CD14-positive monocyte (primary cell): ENCODE data around the gene ZNF302. TPM values are rescaled to one million over a fixed set of nuclear protein-coding genes. Genes with fewer than 3 reads are reported as not detected.

ENCODE experiments used
- DNase-seq, 3 donors: peaks; one replicate each; pipeline ENCODE4 v3.0.0-alpha.2; 2011 to 2022
- H2AFZ ChIP-seq: 2 replicates; pipeline ENCODE4 v1.6.0; 2012; ENCODE audit warnings: mild to moderate bottlenecking, low read depth, low read length, inconsistent platforms; ENCODE audit not compliant: insufficient read depth, poor library complexity, severe bottlenecking
- H3K27ac ChIP-seq, 2 donors: 1 replicate in 1 of 2; 2 replicates in 1 of 2; pipeline ENCODE4 v1.5.1; 2012 to 2013; ENCODE audit warnings: low read length in 2 of 2, control low read depth in 1 of 2, inconsistent platforms in 1 of 2, low read depth in 1 of 2, mild to moderate bottlenecking in 1 of 2
- H3K27me3 ChIP-seq, 2 donors: one replicate each; pipeline versions ENCODE4 v1.6.0 to v1.6.1; 2011 to 2013; ENCODE audit warnings: low read length in 2 of 2; ENCODE audit not compliant: control insufficient read depth in 2 of 2, insufficient read depth in 2 of 2
- H3K36me3 ChIP-seq, 2 donors: replicated peaks in 1 of 2; 1 replicate in 1 of 2; 2 replicates in 1 of 2; pipeline versions ENCODE4 v1.5.1 to v1.6.1; 2012 to 2013; ENCODE audit warnings: low read length in 2 of 2, control low read depth in 1 of 2, inconsistent platforms in 1 of 2, mild to moderate bottlenecking in 1 of 2; ENCODE audit not compliant: insufficient read depth in 2 of 2, control insufficient read depth in 1 of 2
- H3K4me1 ChIP-seq, 2 donors: 1 replicate in 1 of 2; 2 replicates in 1 of 2; pipeline versions ENCODE4 v1.5.1 to v1.6.1; 2012 to 2013; ENCODE audit warnings: low read length in 2 of 2, control low read depth in 1 of 2, inconsistent platforms in 1 of 2, mild to moderate bottlenecking in 1 of 2, moderate library complexity in 1 of 2; ENCODE audit not compliant: insufficient read depth in 2 of 2, control insufficient read depth in 1 of 2
- H3K4me2 ChIP-seq: replicated peaks from 2 replicates; pipeline ENCODE3; 2012; ENCODE audit warnings: low read length, moderate library complexity, mild to moderate bottlenecking; ENCODE audit not compliant: poor library complexity, severe bottlenecking; ENCODE audit errors: extremely low read depth
- H3K4me3 ChIP-seq, 3 experiments: fragments of 200-600 bp in 1 of 3; sonication (generic) in 1 of 3; replicated peaks in 1 of 3; 1 replicate in 2 of 3; 2 replicates in 1 of 3; pipeline ENCODE4 v1.5.1; 2011 to 2013; ENCODE audit warnings: low read length in 3 of 3, mild to moderate bottlenecking in 3 of 3, control low read depth in 2 of 3, low read depth in 2 of 3, inconsistent platforms in 1 of 3, moderate library complexity in 1 of 3
- H3K79me2 ChIP-seq: 2 replicates; pipeline ENCODE4 v1.6.0; 2012; ENCODE audit warnings: mild to moderate bottlenecking, control low read depth, inconsistent platforms, low read length, moderate library complexity; ENCODE audit not compliant: insufficient read depth
- H3K9ac ChIP-seq: 2 replicates; pipeline ENCODE4 v1.6.0; 2017; ENCODE audit warnings: low read length, mild to moderate bottlenecking; ENCODE audit not compliant: insufficient read depth, poor library complexity, severe bottlenecking
- H3K9me3 ChIP-seq, 2 donors: replicated peaks in 1 of 2; 1 replicate in 1 of 2; 2 replicates in 1 of 2; pipeline versions ENCODE4 v1.5.1 to v1.6.1; 2012 to 2013; ENCODE audit warnings: low read length in 2 of 2, control low read depth in 1 of 2; ENCODE audit not compliant: control insufficient read depth in 1 of 2, insufficient read depth in 1 of 2
- H4K20me1 ChIP-seq: 2 replicates; pipeline ENCODE4 v1.6.0; 2012; ENCODE audit warnings: mild to moderate bottlenecking, low read length, control low read depth, moderate library complexity; ENCODE audit not compliant: insufficient read depth
- H3K27ac Mint-ChIP-seq, 7 donors: one replicate each; pipeline ENCODE4 v1.8.0; 2020; ENCODE audit warnings: mild to moderate bottlenecking in 7 of 7, mixed read lengths in 7 of 7, moderate library complexity in 6 of 7, inconsistent platforms in 2 of 7
- H3K27me3 Mint-ChIP-seq, 3 donors: one replicate each; pipeline ENCODE4 v1.8.0; 2021 to 2022; ENCODE audit warnings: low read depth in 3 of 3, mild to moderate bottlenecking in 3 of 3, mixed read lengths in 3 of 3, moderate library complexity in 3 of 3, inconsistent platforms in 1 of 3
- H3K36me3 Mint-ChIP-seq, 2 donors: one replicate each; pipeline ENCODE4 v1.8.0; 2020; ENCODE audit warnings: mixed read lengths in 2 of 2, inconsistent platforms in 1 of 2, mild to moderate bottlenecking in 1 of 2
- H3K4me1 Mint-ChIP-seq: one replicate; pipeline ENCODE4 v1.8.0; 2020; ENCODE audit warnings: mild to moderate bottlenecking, mixed read lengths
- H3K4me3 Mint-ChIP-seq, 2 donors: one replicate each; pipeline ENCODE4 v1.8.0; 2020; ENCODE audit warnings: mild to moderate bottlenecking in 2 of 2, mixed read lengths in 2 of 2, moderate library complexity in 1 of 2
- H3K9me3 Mint-ChIP-seq, 7 donors: one replicate each; pipeline ENCODE4 v1.8.0; 2020 to 2022; ENCODE audit warnings: mixed read lengths in 7 of 7, mild to moderate bottlenecking in 6 of 7, moderate library complexity in 6 of 7, inconsistent platforms in 2 of 7
- CTCF ChIP-seq: fragments of 200-600 bp; IDR thresholded peaks from one replicate; pipeline ENCODE4 v1.8.0; 2022; ENCODE audit warnings: antibody characterized with exemption, mild to moderate bottlenecking
- WGBS: methylation state at CpG from one replicate; pipeline ENCODE4 v1.1.5; 2013; ENCODE audit warnings: missing lambda C conversion rate; ENCODE audit not compliant: insufficient coverage; 5-methylcytosine and 5-hydroxymethylcytosine counted together
- intact Hi-C, 2 donors: fragments of 100-400 bp; cut with micrococcal nuclease; formaldehyde crosslinking; loops; one replicate each; pipeline versions ENCODE4 v1.15.0 to v1.15.1; 2023
- polyA plus RNA-seq, 3 donors: library from polyadenylated mRNA; depleted of rRNA in 1 of 3; unstranded in 2 of 3; stranded (reverse) in 1 of 3; fragments of 300-500 nt in 2 of 3; fragments of >200 nt in 1 of 3; fragmentation: Illumina TruSeq in 2 of 3; gene quantifications; 1 replicate in 2 of 3; 2 replicates in 1 of 3; pipeline ENCODE4 v1.2.3, GENCODE V29; 2012 to 2021

ZNF302 gene
- polyA plus RNA-seq, 3 donors: 3.2 to 9.0 (median 4.4) TPM

GRCh38 chr19:34733746-34734536 is 56.5 kb downstream of the ZNF302 start, which contains the start of gene ZNF181:
Gene ZNF181, plus strand, starts transcription at chr19:34734243. Its CDS starts 795 bp downstream, at chr19:34735038.
- peaks cover 16 to 24% of the 10 kb centered on the region in 2 donors for H3K4me1 ChIP-seq
- Mint-ChIP-seq H3K9me3 (peaks cover 22 to 52% (median 43%) of the 10 kb centered on the region in 7 donors), H3K36me3 (peaks cover 22 to 26% of the 10 kb centered on the region in 2 donors), H3K4me1 (peaks cover 14% of the 10 kb centered on the region), H3K4me3 (peak within 1 kb of the TSS; percentile 91 to 93), H3K27me3 (peaks cover 0 to 3% (median 1%) of the 10 kb centered on the region in 3 donors), H3K27ac (peak within 1 kb of the TSS; percentile 93 to 97 (median 96))
- H3K9ac ChIP-seq: peak within 1 kb of the TSS; percentile 85
- H3K4me2 ChIP-seq: peak within 1 kb of the TSS; percentile 94
- H3K36me3 ChIP-seq: peaks cover 2 to 13% of the 10 kb centered on the region in 2 donors
- peaks cover 20 to 36% of the 10 kb centered on the region in 2 donors for H3K9me3 ChIP-seq
- TF ChIP-seq CTCF: no peak
- H3K79me2 ChIP-seq: no peaks in the 10 kb centered on the region
- H3K27me3 ChIP-seq: no peaks in the 10 kb centered on the region
- peak; percentile 73 to 76 (median 74) for DNase-seq
- H4K20me1 ChIP-seq: no peaks in the 10 kb centered on the region
- peak within 1 kb of the TSS; percentile 81 to 94 (median 83) for H3K4me3 ChIP-seq
- under 1% methylated on average over 66 of the region's 67 CpGs for WGBS
- H3K27ac ChIP-seq: peak within 1 kb of the TSS; percentile 74 to 87
- intact Hi-C loops: loop anchor here (5.0 kb wide), 2 partner anchors 38 to 57 kb away; partner anchors contain the start of genes SCGB2B2 (in 1 of the 2), ZNF302 (in 1 of the 2) and ZNF599 (in 1 of the 2)
- H2AFZ ChIP-seq: peak within 1 kb of the TSS; percentile 92

GRCh38 chr19:34734537-34735103 is 57.1 kb downstream of the ZNF302 start:
- Histone ChIP-seq H3K79me2 (no peaks in the 10 kb centered on the region), H4K20me1 (no peaks in the 10 kb centered on the region), H3K4me2 (peak overlapping the region; percentile 94), H3K9me3 (peaks cover 24 to 43% of the 10 kb centered on the region in 2 donors), H3K4me3 (peak overlapping the region; percentile 81 to 94 (median 83)), H3K36me3 (peaks cover 6 to 19% of the 10 kb centered on the region in 2 donors), H2AFZ (peak overlapping the region; percentile 92), H3K9ac (peak overlapping the region; percentile 85), H3K4me1 (peaks cover 16 to 24% of the 10 kb centered on the region in 2 donors), H3K27me3 (no peaks in the 10 kb centered on the region), H3K27ac (peak overlapping the region; percentile 74 to 87)
- intact Hi-C loops: loop anchor here (5.0 kb wide), 2 partner anchors 38 to 57 kb away; partner anchors contain the start of genes SCGB2B2 (in 1 of the 2), ZNF302 (in 1 of the 2) and ZNF599 (in 1 of the 2)
- H3K4me3 Mint-ChIP-seq: peak overlapping the region; percentile 91 to 93
- 26% methylated on average over 16 of the region's 16 CpGs for WGBS
- TF ChIP-seq CTCF: no peak
- H3K36me3 Mint-ChIP-seq: peaks cover 28 to 33% of the 10 kb centered on the region in 2 donors
- H3K4me1 Mint-ChIP-seq: peaks cover 14% of the 10 kb centered on the region
- H3K27ac Mint-ChIP-seq: peak overlapping the region; percentile 93 to 97 (median 96)
- peaks cover 24 to 52% (median 43%) of the 10 kb centered on the region in 7 donors for H3K9me3 Mint-ChIP-seq
- peaks cover 0 to 1% (median 0%) of the 10 kb centered on the region in 3 donors for H3K27me3 Mint-ChIP-seq
- DNase-seq: peak; percentile 67 to 86 (median 78)
